B cell (primary cell): ENCODE data around the gene KCTD7. TPM values are rescaled to one million over a fixed set of nuclear protein-coding genes. Genes with fewer than 3 reads are reported as not detected.

Source experiments
- ATAC-seq: fragments of 200-7000 bp; cut with Tn5 transposase; one replicate; pipeline ENCODE4 v1.10.0; 2021; ENCODE audit warnings: low read depth, mild to moderate bottlenecking, moderate number of reproducible peaks, moderate library complexity
- CTCF ChIA-PET: fragments of 350-600 bp; sonication (Branson Sonifier 250); formaldehyde crosslinking; loops from one replicate; lab custom pipeline; 2021; ENCODE audit warnings: antibody characterized with exemption, inconsistent platforms; lab: Charles Lee
- POLR2A ChIA-PET: fragments of 350-600 bp; sonication (Branson Sonifier 250); formaldehyde crosslinking; loops from one replicate; lab custom pipeline; 2021; ENCODE audit warnings: antibody characterized with exemption; lab: Charles Lee
- DNase-seq: peaks from one replicate; pipeline ENCODE4 v3.0.0; 2013
- H2AFZ ChIP-seq: 2 replicates; pipeline ENCODE4 v1.6.1; 2012; ENCODE audit warnings: mild to moderate bottlenecking, low read depth, low read length; ENCODE audit not compliant: insufficient read depth, poor library complexity, severe bottlenecking
- H3K27ac ChIP-seq, 2 donors: 1 replicate in 1 of 2; 2 replicates in 1 of 2; pipeline ENCODE4 v1.5.1; 2012 to 2013; ENCODE audit warnings: low read length in 2 of 2, mild to moderate bottlenecking in 2 of 2, moderate library complexity in 1 of 2
- H3K27me3 ChIP-seq, 4 experiments: fragments of 200-600 bp in 1 of 4; sonication (generic) in 1 of 4; replicated peaks in 1 of 4; 1 replicate in 2 of 4; 2 replicates in 2 of 4; pipeline versions ENCODE4 v1.6.1 to v1.7.0; 2013 to 2016; ENCODE audit warnings: low read length in 3 of 4, mild to moderate bottlenecking in 2 of 4, mixed read lengths in 1 of 4, moderate library complexity in 1 of 4; ENCODE audit not compliant: insufficient read depth in 4 of 4, control insufficient read depth in 3 of 4; ENCODE audit errors: control extremely low read depth in 1 of 4
- H3K36me3 ChIP-seq, 2 experiments: replicated peaks in 1 of 2; 1 replicate in 1 of 2; 2 replicates in 1 of 2; pipeline versions ENCODE4 v1.6.1 to v1.7.1; 2013; ENCODE audit warnings: low read length in 1 of 2; ENCODE audit not compliant: insufficient read depth in 2 of 2, control insufficient read depth in 1 of 2; ENCODE audit errors: control extremely low read depth in 1 of 2, extremely low read depth in 1 of 2
- H3K4me1 ChIP-seq, 2 donors: fragments of 200-600 bp in 1 of 2; sonication (generic) in 1 of 2; 1 replicate in 1 of 2; 2 replicates in 1 of 2; pipeline versions ENCODE4 v1.5.1 to v1.6.1; 2013 to 2017; ENCODE audit warnings: low read length in 2 of 2; ENCODE audit not compliant: control insufficient read depth in 2 of 2, insufficient read depth in 2 of 2
- H3K4me2 ChIP-seq: replicated peaks from 2 replicates; pipeline ENCODE3; 2012; ENCODE audit warnings: mild to moderate bottlenecking, low read depth, low read length; ENCODE audit not compliant: poor library complexity, severe bottlenecking
- H3K4me3 ChIP-seq, 5 experiments: fragments of 200-600 bp in 1 of 5; sonication (generic) in 1 of 5; 1 replicate in 3 of 5; 2 replicates in 2 of 5; pipeline versions ENCODE4 v1.5.1 to v1.7.0; 2011 to 2016; ENCODE audit warnings: low read length in 4 of 5, mild to moderate bottlenecking in 4 of 5, low read depth in 2 of 5, control low read depth in 1 of 5, moderate library complexity in 1 of 5; ENCODE audit not compliant: insufficient read depth in 1 of 5; ENCODE audit errors: control extremely low read depth in 1 of 5, extremely low read depth in 1 of 5
- H3K79me2 ChIP-seq: fragments of 200-600 bp; sonication (generic); one replicate; pipeline ENCODE4 v1.6.0; 2016; ENCODE audit warnings: low read length; ENCODE audit not compliant: control insufficient read depth, insufficient read depth
- H3K9ac ChIP-seq: fragments of 200-600 bp; sonication (generic); 2 replicates; pipeline ENCODE4 v1.6.1; 2017; ENCODE audit warnings: mild to moderate bottlenecking, low read length, moderate library complexity
- H3K9me3 ChIP-seq, 3 donors: one replicate each; pipeline versions ENCODE4 v1.6.1 to v1.7.1; 2013; ENCODE audit warnings: low read length in 2 of 3; ENCODE audit not compliant: control insufficient read depth in 2 of 3, insufficient read depth in 1 of 3; ENCODE audit errors: control extremely low read depth in 1 of 3
- H4K20me1 ChIP-seq: 2 replicates; pipeline ENCODE4 v1.6.0; 2012; ENCODE audit warnings: mild to moderate bottlenecking, low read length; ENCODE audit not compliant: insufficient read depth, control insufficient read depth, poor library complexity, severe bottlenecking
- H3K27ac Mint-ChIP-seq: one replicate; pipeline ENCODE4 v1.8.0; 2021; ENCODE audit warnings: mixed read lengths
- H3K27me3 Mint-ChIP-seq: one replicate; pipeline ENCODE4 v1.8.0; 2021; ENCODE audit warnings: mixed read lengths
- H3K4me1 Mint-ChIP-seq: one replicate; pipeline ENCODE4 v1.8.0; 2021; ENCODE audit warnings: mixed read lengths
- H3K4me3 Mint-ChIP-seq: one replicate; pipeline ENCODE4 v1.8.0; 2021; ENCODE audit warnings: mixed read lengths
- H3K9me3 Mint-ChIP-seq: one replicate; pipeline ENCODE4 v1.8.0; 2022; ENCODE audit warnings: mixed read lengths; ENCODE audit not compliant: insufficient read depth
- CTCF ChIP-seq: fragments of 200-600 bp; IDR thresholded peaks from one replicate; pipeline ENCODE4 v1.8.0; 2022; ENCODE audit warnings: antibody characterized with exemption, mild to moderate bottlenecking
- EZH2 ChIP-seq: IDR thresholded peaks from 2 replicates; pipeline ENCODE4 v1.6.1; 2012; ENCODE audit warnings: borderline replicate concordance, low read depth, mild to moderate bottlenecking, moderate library complexity, low read length; ENCODE audit not compliant: insufficient read depth, poor library complexity, severe bottlenecking
- WGBS: methylation state at CpG from one replicate; pipeline ENCODE4 v1.1.5; 2013; ENCODE audit warnings: missing lambda C conversion rate; ENCODE audit not compliant: insufficient coverage; 5-methylcytosine and 5-hydroxymethylcytosine counted together
- intact Hi-C: fragments of 100-400 bp; cut with micrococcal nuclease; formaldehyde crosslinking; loops from one replicate; pipeline ENCODE4 v1.10.0; 2022
- polyA plus RNA-seq: library from polyadenylated mRNA; depleted of rRNA; stranded (reverse); fragments of >200 nt; gene quantifications from 2 replicates; pipeline ENCODE4 v1.2.3, GENCODE V29; 2012
- total RNA-seq, 2 donors: library from RNA; stranded (reverse); fragments of 120-200 nt in 1 of 2; gene quantifications; 1 replicate in 1 of 2; 2 replicates in 1 of 2; pipeline versions ENCODE4 v1.2.3 to v1.2.4, GENCODE V29; 2013 to 2022

KCTD7 gene
- total and polyA plus RNA-seq, 2 donors (not counting 1 experiment from before 2014, with no cell fraction given): 44.4 to 48.2 TPM

DNA sequence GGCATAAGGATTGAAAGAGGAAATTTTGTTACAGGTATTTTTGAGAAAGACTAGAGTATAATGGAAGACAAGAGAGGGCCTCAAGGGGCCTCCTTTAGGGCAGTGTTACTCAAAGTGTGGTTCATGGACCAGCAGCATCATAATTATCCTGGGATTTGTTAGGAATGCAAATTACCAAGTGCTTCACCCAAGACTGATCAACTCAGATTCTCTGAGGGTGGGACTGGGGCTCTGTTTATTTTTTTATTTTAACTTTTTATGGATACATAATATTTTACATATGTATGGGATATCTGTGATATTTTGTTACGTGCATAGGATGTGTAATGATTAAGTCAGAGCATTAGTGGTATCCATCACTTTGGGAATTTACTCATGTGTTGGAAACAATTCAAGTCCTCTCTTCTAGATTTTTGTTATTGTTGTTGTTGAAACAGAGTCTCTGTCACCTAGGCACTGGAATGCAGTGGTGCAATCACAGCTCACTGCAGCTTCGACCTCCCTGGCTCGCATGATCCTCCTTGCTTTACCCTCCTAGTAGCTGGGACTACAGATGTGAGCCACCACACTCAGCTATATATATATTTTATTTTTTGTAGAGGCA is 2.2 kb upstream of the KCTD7 start:
- CTCF ChIA-PET: no interaction called here
- Histone ChIP-seq H3K4me2 (no peak overlapping the region), H3K4me1 (peaks cover 29 to 30% of the 10 kb centered on the region in 2 donors), H3K9ac (no peak overlapping the region), H3K9me3 (no peaks in the 10 kb centered on the region), H3K36me3 (no peaks in the 10 kb centered on the region), H4K20me1 (peaks cover 9% of the 10 kb centered on the region), H3K4me3 (no peak overlapping the region), H3K79me2 (peaks cover 8% of the 10 kb centered on the region), H2AFZ (no peak overlapping the region), H3K27ac (no peak overlapping the region), H3K27me3 (no peaks in the 10 kb centered on the region)
- no CpG with 5 or more reads among the region's 3 CpGs for WGBS
- Mint-ChIP-seq H3K27ac (no peak overlapping the region), H3K4me3 (peak overlapping the region; percentile 96), H3K9me3 (no peaks in the 10 kb centered on the region), H3K27me3 (no peaks in the 10 kb centered on the region), H3K4me1 (peaks cover 34% of the 10 kb centered on the region)
- TF ChIP-seq EZH2: no peak
- no peak for TF ChIP-seq CTCF
- DNase-seq (no peak), ATAC-seq (no peak)
- POLR2A ChIA-PET: no interaction called here
- intact Hi-C loops: no loop called here

DNA sequence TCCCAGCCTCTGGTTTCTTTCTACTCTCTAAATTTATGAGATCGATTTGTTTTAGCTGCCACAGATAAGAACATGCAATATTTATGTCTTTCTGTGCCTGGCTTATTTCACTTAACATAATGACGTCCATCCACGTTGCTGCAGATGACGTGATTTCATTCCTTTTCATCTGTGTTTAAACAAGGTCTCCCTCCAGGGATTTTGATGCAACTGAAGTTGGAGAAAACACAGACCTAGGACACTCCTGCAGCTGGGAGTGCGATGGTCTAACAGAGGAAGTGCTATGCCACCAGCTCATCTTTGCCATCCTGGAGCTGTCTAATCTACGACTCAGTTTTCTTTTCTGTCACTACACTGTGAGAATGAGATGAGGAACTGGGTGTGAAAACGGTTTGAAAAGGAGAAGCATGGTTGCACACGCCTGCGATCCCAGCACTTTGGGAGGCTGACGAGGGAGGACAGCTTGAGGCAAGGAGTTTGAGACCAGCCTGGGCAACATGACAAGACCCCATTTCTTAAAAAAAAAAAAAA is 1.5 kb upstream of the KCTD7 start:
- peaks cover 9% of the 10 kb centered on the region for H4K20me1 ChIP-seq
- H3K36me3 ChIP-seq: no peaks in the 10 kb centered on the region
- Mint-ChIP-seq H3K27me3 (no peaks in the 10 kb centered on the region), H3K9me3 (no peaks in the 10 kb centered on the region), H3K4me1 (peaks cover 40% of the 10 kb centered on the region), H3K27ac (peak overlapping the region; percentile 93), H3K4me3 (peak overlapping the region; percentile 96)
- H3K9ac ChIP-seq: no peak overlapping the region
- TF ChIP-seq CTCF (no peak), EZH2 (no peak)
- peak overlapping the region; percentile 0 to 15 for H3K27ac ChIP-seq
- H2AFZ ChIP-seq: peak overlapping the region; percentile 64
- H3K9me3 ChIP-seq: no peaks in the 10 kb centered on the region
- ChIA-PET POLR2A (interaction anchor here (0.6 to 0.8 kb wide), 4 partner anchors 78 to 217 kb away, joined by 3 to 9 read pairs (median 4); no protein-coding TSS in a partner anchor), CTCF (no interaction called here)
- DNase-seq (peak; percentile 46), ATAC-seq (no peak)
- H3K4me2 ChIP-seq: peak overlapping the region; percentile 96
- 9% methylated on average over 3 of the region's 10 CpGs for WGBS
- peaks cover 37 to 38% of the 10 kb centered on the region in 2 donors for H3K4me1 ChIP-seq
- intact Hi-C loops: loop anchor here (1.0 kb wide), 1 partner anchor 70 kb away; no protein-coding TSS in a partner anchor
- no peaks in the 10 kb centered on the region for H3K27me3 ChIP-seq
- H3K79me2 ChIP-seq: peaks cover 12% of the 10 kb centered on the region
- peak overlapping the region in 4 of 5 experiments; percentile 7 to 97 (median 87) for H3K4me3 ChIP-seq
